SK-N-SH treated with all-trans-retinoic acid at 6 μM for 48 hours (cell line): ENCODE data around the gene UBXN2A.

Source experiments
- ARNTL ChIP-seq: fragments of 450-650 bp; formaldehyde crosslinking; IDR thresholded peaks from 2 replicates; pipeline ENCODE4 v1.5.0; 2020; ENCODE audit warnings: low read depth, mild to moderate bottlenecking, moderate library complexity, borderline replicate concordance
- CREB5 ChIP-seq: fragments of 250-450 bp; sonication (Bioruptor Pico); IDR thresholded peaks from 2 replicates; pipeline ENCODE4 v1.5.1; 2020; ENCODE audit warnings: low read depth, mild to moderate bottlenecking, moderate library complexity
- CSDC2 ChIP-seq: fragments of 250-450 bp; sonication (Bioruptor Pico); IDR thresholded peaks from 2 replicates; pipeline ENCODE4 v1.5.0; 2020; ENCODE audit warnings: mild to moderate bottlenecking, moderate library complexity
- ESRRG ChIP-seq: fragments of 250-450 bp; sonication (Bioruptor Pico); IDR thresholded peaks from 2 replicates; pipeline ENCODE4 v1.6.1; 2021; ENCODE audit warnings: mild to moderate bottlenecking
- PATZ1 ChIP-seq: fragments of 250-450 bp; sonication (Bioruptor Pico); IDR thresholded peaks from 2 replicates; pipeline ENCODE4 v1.8.0; 2020; ENCODE audit warnings: mild to moderate bottlenecking, moderate library complexity, borderline replicate concordance
- POU6F1 ChIP-seq: fragments of 250-450 bp; sonication (Bioruptor Pico); IDR thresholded peaks from 2 replicates; pipeline ENCODE4 v1.8.0; 2021; ENCODE audit warnings: low read depth, mild to moderate bottlenecking, moderate library complexity, borderline replicate concordance
- PPARA ChIP-seq: fragments of 250-450 bp; sonication (Bioruptor Pico); IDR thresholded peaks from 2 replicates; pipeline ENCODE4 v1.5.0; 2020; ENCODE audit warnings: mild to moderate bottlenecking, borderline replicate concordance
- RARB ChIP-seq: fragments of 250-450 bp; sonication (Bioruptor Pico); IDR thresholded peaks from 2 replicates; pipeline ENCODE4 v1.8.0; 2021; ENCODE audit warnings: mild to moderate bottlenecking, moderate library complexity
- TSHZ2 ChIP-seq: fragments of 250-450 bp; sonication (Bioruptor Pico); IDR thresholded peaks from 2 replicates; pipeline ENCODE4 v1.5.0; 2020; ENCODE audit warnings: mild to moderate bottlenecking, moderate library complexity
- ZFP3 ChIP-seq: fragments of 250-450 bp; sonication (Bioruptor Pico); IDR thresholded peaks from 2 replicates; pipeline ENCODE4 v1.5.0; 2020; ENCODE audit warnings: mild to moderate bottlenecking, moderate library complexity
- ZFP30 ChIP-seq: fragments of 450-650 bp; formaldehyde crosslinking; IDR thresholded peaks from 2 replicates; pipeline ENCODE4 v1.5.0; 2022; ENCODE audit warnings: mild to moderate bottlenecking, moderate library complexity
- ZNF565 ChIP-seq: fragments of 450-650 bp; formaldehyde crosslinking; conservative IDR thresholded peaks from 2 replicates; pipeline ENCODE4 v1.5.0; 2020; ENCODE audit warnings: low read depth, mild to moderate bottlenecking, moderate library complexity
- ZNF70 ChIP-seq: fragments of 450-650 bp; formaldehyde crosslinking; IDR thresholded peaks from 2 replicates; pipeline ENCODE4 v1.5.0; 2020; ENCODE audit warnings: mild to moderate bottlenecking, moderate library complexity

DNA sequence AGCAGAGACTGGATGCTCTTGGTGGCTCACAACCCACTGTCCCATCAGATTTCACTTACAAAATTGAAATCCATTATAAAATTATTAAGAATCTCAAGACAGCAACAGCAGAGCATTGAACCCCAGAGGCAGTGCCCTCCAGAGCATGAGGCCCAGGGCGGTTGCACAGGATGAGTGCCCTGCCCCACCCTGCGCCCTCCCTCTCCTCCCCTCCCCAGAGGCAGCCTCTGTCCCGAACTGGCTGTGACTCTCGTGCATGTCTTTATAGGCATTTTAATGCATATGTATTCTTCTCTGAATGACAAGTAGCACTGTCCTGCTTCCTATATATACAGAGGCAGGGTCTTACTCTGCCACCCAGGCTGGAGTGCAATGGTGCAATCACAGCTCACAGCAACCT is 80.0 kb downstream of the UBXN2A start:
- TF ChIP-seq CREB5 (CRISPR knock-in tag) (no peak), POU6F1 (CRISPR knock-in tag) (no peak), CSDC2 (no peak), ZFP3 (CRISPR knock-in tag) (no peak), RARB (CRISPR knock-in tag) (no peak), PATZ1 (CRISPR knock-in tag) (no peak), ARNTL (CRISPR knock-in tag) (no peak), ZFP30 (no peak), ZNF70 (CRISPR knock-in tag) (no peak), ESRRG (no peak), TSHZ2 (no peak), PPARA (no peak), ZNF565 (no peak)
